Measurements from ENCODE around the gene MS4A7.

DNA sequence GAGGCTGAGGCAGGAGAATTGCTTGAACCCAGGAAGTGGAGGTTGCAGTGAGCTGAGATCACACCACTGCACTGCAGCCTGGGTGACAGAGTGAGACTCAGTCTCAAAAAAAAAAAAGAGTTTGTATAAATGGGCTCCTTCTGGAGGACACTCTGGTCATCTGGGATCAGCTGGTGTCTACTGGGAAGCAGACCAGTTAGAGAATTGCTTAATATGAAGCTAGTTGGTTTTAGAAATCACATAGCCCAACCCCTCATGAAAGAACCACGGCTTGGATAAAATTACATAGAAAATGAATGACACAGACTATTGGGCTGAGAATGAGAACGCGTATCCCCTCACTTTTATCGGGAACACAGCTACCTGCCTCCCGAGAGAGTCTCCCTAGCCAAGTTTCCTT, 14.7 kb downstream of the MS4A7 start:
- TF ChIP-seq POLR2AphosphoS5 (IDR thresholded peaks at IDR 0.05; ENCODE audit: low read depth, low read length) (no peak), SIN3A (IDR thresholded peaks at IDR 0.05; ENCODE audit: borderline replicate concordance, insufficient read depth, low read length) (no peak)

Measured in PFSK-1 (cell line).